Activated CD4-positive, alpha-beta T cell treated with anti-CD3 and anti-CD28 coated beads for 36 hours (primary cell): ENCODE data around the gene PIK3R4. TPM values are rescaled to one million over a fixed set of nuclear protein-coding genes. Genes with fewer than 3 reads are reported as not detected.

Source experiments
- ATAC-seq: fragments of 200-7000 bp; cut with Tn5 transposase; one replicate; pipeline ENCODE4 v1.10.0; 2021; ENCODE audit warnings: mild to moderate bottlenecking, moderate library complexity
- CTCF ChIA-PET: fragments of 350-600 bp; sonication (Branson Sonifier 250); formaldehyde crosslinking; loops from one replicate; lab custom pipeline; 2021; ENCODE audit warnings: antibody characterized with exemption; lab: Charles Lee
- POLR2A ChIA-PET: fragments of 350-600 bp; sonication (Branson Sonifier 250); formaldehyde crosslinking; loops from one replicate; lab custom pipeline; 2021; ENCODE audit warnings: antibody characterized with exemption, inconsistent platforms; lab: Charles Lee
- DNase-seq: peaks from one replicate; pipeline ENCODE4 v3.0.0-alpha.2; 2020
- H3K27ac Mint-ChIP-seq: one replicate; pipeline ENCODE4 v1.8.0; 2021; ENCODE audit warnings: mixed read lengths
- H3K27me3 Mint-ChIP-seq: one replicate; pipeline ENCODE4 v1.8.0; 2021; ENCODE audit warnings: mixed read lengths
- H3K36me3 Mint-ChIP-seq: one replicate; pipeline ENCODE4 v1.8.0; 2021; ENCODE audit warnings: low read depth, mixed read lengths
- H3K4me1 Mint-ChIP-seq: one replicate; pipeline ENCODE4 v1.8.0; 2021; ENCODE audit warnings: mixed read lengths
- H3K4me3 Mint-ChIP-seq: one replicate; pipeline ENCODE4 v1.8.0; 2021; ENCODE audit warnings: mild to moderate bottlenecking, moderate library complexity, mixed read lengths
- H3K9me3 Mint-ChIP-seq: one replicate; pipeline ENCODE4 v1.8.0; 2021; ENCODE audit warnings: low read depth, mixed read lengths
- intact Hi-C, 2 experiments: fragments of 100-400 bp; cut with DNase I in 1 of 2; cut with micrococcal nuclease in 1 of 2; formaldehyde crosslinking; loops; one replicate each; pipeline versions ENCODE4 v1.14.2 to v1.15.1; 2022 to 2024; cut with DNase I, micrococcal nuclease
- total RNA-seq, 2 experiments: library from RNA; stranded (reverse); gene quantifications; one replicate each; pipeline ENCODE4 v1.2.3, GENCODE V29; 2021

Gene PIK3R4
- total RNA-seq, 2 experiments from 2014 or later: 27.3 to 32.3 TPM

DNA sequence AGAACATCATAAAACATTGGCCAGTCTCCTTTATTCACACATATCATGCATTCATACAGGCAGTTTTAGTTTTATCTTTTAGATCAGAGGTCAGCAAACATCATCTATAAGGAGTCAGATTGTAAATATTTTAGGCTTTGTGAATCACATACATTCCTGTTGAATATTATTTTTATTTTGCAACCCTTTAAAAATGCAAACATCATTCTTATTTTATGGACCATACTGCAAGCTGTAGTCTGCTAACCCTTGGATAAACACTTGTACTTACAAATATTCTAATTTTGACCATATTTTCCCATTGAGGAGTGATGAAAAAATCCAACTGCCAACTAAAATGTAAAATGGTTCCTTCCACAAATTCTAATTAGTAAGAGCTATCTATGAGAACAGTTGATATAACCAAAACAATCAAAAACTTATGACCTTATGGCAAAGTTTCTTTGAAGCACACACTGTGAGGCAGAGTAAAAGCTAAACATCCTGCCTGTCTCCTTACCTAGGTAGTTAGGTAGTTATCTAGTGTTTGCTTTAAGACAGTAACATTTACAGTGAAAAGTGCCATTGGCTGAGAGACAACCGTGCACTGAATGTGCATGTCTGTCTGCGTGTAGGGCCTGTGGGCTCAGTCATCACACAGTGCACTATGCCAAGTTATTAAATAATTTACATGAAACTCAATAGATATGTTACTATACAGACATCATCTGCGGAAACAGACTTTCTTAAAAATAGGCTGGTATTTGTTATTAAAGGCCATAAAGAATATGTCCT, 57.7 kb downstream of the PIK3R4 start:
- ChIA-PET POLR2A (no interaction called here), CTCF (interaction anchor here (1.9 kb wide), 1 partner anchor 9 kb away, joined by 4 read pairs; no protein-coding TSS in a partner anchor)
- Mint-ChIP-seq H3K27me3 (no peaks in the 10 kb centered on the region), H3K4me3 (no peak overlapping the region), H3K27ac (no peak overlapping the region), H3K36me3 (peaks cover 42% of the 10 kb centered on the region), H3K4me1 (peaks cover 6% of the 10 kb centered on the region), H3K9me3 (no peaks in the 10 kb centered on the region)
- ATAC-seq: no peak
- intact Hi-C loops: no loop called here
- no peak for DNase-seq

- no peak for DNase-seq
- H3K36me3 Mint-ChIP-seq: peaks cover 45% of the 10 kb centered on the region
- ATAC-seq: no peak
- H3K9me3 Mint-ChIP-seq: no peaks in the 10 kb centered on the region
- intact Hi-C loops: no loop called here
- H3K4me1 Mint-ChIP-seq: peaks cover 6% of the 10 kb centered on the region
- ChIA-PET POLR2A (no interaction called here), CTCF (interaction anchor here (1.9 kb wide), 1 partner anchor 8 kb away, joined by 4 read pairs; no protein-coding TSS in a partner anchor)
- H3K27me3 Mint-ChIP-seq: no peaks in the 10 kb centered on the region
- no peak overlapping the region for H3K4me3 Mint-ChIP-seq
- no peak overlapping the region for H3K27ac Mint-ChIP-seq
Observed at GRCh38 chr3:130688015-130688688, 58.5 kb downstream of the PIK3R4 start.

DNA sequence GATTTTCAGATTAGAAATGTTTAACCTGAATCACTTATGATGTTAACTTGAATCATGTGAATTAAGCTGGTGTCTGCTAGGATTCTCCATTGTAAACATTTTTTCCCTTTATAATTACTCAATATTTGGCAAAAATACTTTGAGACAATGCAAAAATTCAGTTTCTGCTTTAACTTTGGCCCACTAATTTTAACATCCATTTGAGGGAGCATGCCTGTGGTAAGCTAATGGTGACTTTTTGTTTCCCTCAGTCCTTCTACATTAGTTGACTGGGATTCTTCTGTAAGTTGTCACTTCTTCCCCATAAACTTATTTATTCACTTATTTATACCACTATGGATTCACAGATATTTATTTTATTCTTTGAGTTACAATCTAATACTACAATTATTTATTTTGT, 59.3 kb downstream of the PIK3R4 start:
- ChIA-PET POLR2A (no interaction called here), CTCF (interaction anchor here (0.5 to 0.6 kb wide), 3 partner anchors 13 to 694 kb away, joined by 3 read pairs; partner anchors contain the start of gene NUDT16)
- Mint-ChIP-seq H3K36me3 (peaks cover 53% of the 10 kb centered on the region), H3K4me1 (peaks cover 6% of the 10 kb centered on the region), H3K4me3 (no peak overlapping the region), H3K27ac (no peak overlapping the region), H3K27me3 (no peaks in the 10 kb centered on the region), H3K9me3 (no peaks in the 10 kb centered on the region)
- DNase-seq: no peak
- intact Hi-C loops: no loop called here
- ATAC-seq: no peak

DNA sequence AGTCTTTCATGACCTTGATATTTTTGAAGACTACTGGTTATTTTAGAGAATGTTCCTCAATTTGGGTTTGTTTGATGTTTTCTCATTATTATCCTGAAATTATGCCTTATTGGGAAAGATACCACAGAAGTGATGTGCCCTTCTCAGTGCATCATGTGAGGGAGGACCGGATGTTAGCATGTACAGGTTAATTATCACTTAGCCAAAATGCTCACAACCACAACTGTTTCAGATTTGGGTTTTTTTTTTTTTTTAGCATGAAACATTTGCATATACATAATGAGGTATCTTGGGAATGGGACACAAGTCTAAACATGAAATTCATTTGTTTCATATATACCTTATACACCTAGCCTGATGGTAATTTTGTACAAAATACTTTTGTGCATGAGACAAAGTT, 59.8 kb downstream of the PIK3R4 start:
- POLR2A ChIA-PET: no interaction called here

GRCh38 chr3:130682131-130682530, 64.5 kb downstream of the PIK3R4 start:
- ChIA-PET CTCF (no interaction called here), POLR2A (no interaction called here)
- Mint-ChIP-seq H3K4me1 (no peaks in the 10 kb centered on the region), H3K27me3 (no peaks in the 10 kb centered on the region), H3K9me3 (no peaks in the 10 kb centered on the region), H3K27ac (no peak overlapping the region), H3K4me3 (no peak overlapping the region), H3K36me3 (peaks cover 39% of the 10 kb centered on the region)
- ATAC-seq (no peak), DNase-seq (no peak)
- intact Hi-C loops: no loop called here

More for the DNA sequence above, 59.8 kb downstream of the PIK3R4 start:
- no peak for ATAC-seq
- Mint-ChIP-seq H3K4me3 (no peak overlapping the region), H3K9me3 (no peaks in the 10 kb centered on the region), H3K36me3 (peaks cover 52% of the 10 kb centered on the region), H3K27ac (no peak overlapping the region), H3K27me3 (no peaks in the 10 kb centered on the region), H3K4me1 (peaks cover 6% of the 10 kb centered on the region)
- CTCF ChIA-PET: no interaction called here
- intact Hi-C loops: no loop called here
- no peak for DNase-seq

GRCh38 chr3:130679218-130679617, 67.4 kb downstream of the PIK3R4 start:
- H3K4me3 Mint-ChIP-seq: no peak overlapping the region
- peaks cover 47% of the 10 kb centered on the region for H3K36me3 Mint-ChIP-seq
- DNase-seq (no peak), ATAC-seq (no peak)
- intact Hi-C loops: no loop called here
- no peaks in the 10 kb centered on the region for H3K27me3 Mint-ChIP-seq
- no peak overlapping the region for H3K27ac Mint-ChIP-seq
- ChIA-PET CTCF (no interaction called here), POLR2A (no interaction called here)
- no peaks in the 10 kb centered on the region for H3K9me3 Mint-ChIP-seq
- no peaks in the 10 kb centered on the region for H3K4me1 Mint-ChIP-seq

DNA sequence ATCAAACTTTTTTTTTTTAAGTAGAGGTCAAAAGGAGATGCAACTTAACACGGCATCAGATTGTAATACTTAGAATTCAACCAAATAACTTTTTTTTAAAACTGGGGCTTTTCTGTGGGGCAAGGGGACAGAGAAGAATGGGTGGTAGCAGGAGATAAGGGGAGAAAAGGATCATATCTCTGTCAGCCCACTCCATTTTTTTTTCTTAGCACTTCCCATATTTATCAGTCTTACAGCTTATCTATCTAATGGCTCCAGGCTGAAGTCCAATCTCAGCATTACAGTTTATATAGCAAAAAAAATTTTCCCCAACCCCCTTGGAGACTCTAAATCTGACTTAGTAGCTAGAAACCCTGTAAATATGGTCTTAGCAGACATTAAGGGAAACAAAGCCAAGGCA, 69.3 kb downstream of the PIK3R4 start:
- ChIA-PET POLR2A (no interaction called here), CTCF (interaction anchor here (0.6 kb wide), 1 partner anchor 769 kb away, joined by 6 read pairs; no protein-coding TSS in a partner anchor)
- H3K27ac Mint-ChIP-seq: no peak overlapping the region
- no peak for DNase-seq
- no peaks in the 10 kb centered on the region for H3K27me3 Mint-ChIP-seq
- H3K9me3 Mint-ChIP-seq: no peaks in the 10 kb centered on the region
- ATAC-seq: no peak
- peaks cover 29% of the 10 kb centered on the region for H3K36me3 Mint-ChIP-seq
- no peak overlapping the region for H3K4me3 Mint-ChIP-seq
- no peaks in the 10 kb centered on the region for H3K4me1 Mint-ChIP-seq
- intact Hi-C loops: no loop called here

- ChIA-PET CTCF (no interaction called here), POLR2A (no interaction called here)
- Mint-ChIP-seq H3K36me3 (peaks cover 30% of the 10 kb centered on the region), H3K27ac (no peak overlapping the region), H3K4me3 (no peak overlapping the region), H3K9me3 (no peaks in the 10 kb centered on the region), H3K4me1 (no peaks in the 10 kb centered on the region), H3K27me3 (no peaks in the 10 kb centered on the region)
- DNase-seq (no peak), ATAC-seq (peak; percentile 39)
- intact Hi-C loops: no loop called here
Observed at GRCh38 chr3:130671545-130672312, 74.9 kb downstream of the PIK3R4 start.

DNA sequence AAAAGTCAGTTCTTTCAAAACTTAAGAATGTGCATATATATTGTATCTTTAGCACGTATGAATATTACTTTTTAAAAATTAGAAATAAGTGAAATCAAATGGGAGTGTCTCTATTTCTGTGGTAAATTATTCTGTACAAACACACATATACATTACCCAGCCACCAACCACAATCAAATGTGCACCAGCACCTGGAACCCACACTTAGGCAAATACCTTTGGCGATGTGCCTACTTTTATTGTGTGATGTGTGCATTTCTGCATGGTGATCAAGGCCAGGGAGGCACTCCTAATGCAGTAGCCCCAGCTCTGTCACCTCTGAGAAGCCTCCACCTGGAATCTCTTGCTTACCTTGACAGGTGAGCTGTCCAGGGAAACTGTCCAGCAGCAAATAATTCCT, 76.9 kb downstream of the PIK3R4 start:
- intact Hi-C loops: no loop called here
- POLR2A ChIA-PET: no interaction called here
- Mint-ChIP-seq H3K9me3 (no peaks in the 10 kb centered on the region), H3K36me3 (peaks cover 21% of the 10 kb centered on the region), H3K27ac (no peak overlapping the region), H3K4me3 (no peak overlapping the region), H3K27me3 (no peaks in the 10 kb centered on the region), H3K4me1 (no peaks in the 10 kb centered on the region)
- no peak for DNase-seq
- no peak for ATAC-seq
- CTCF ChIA-PET: interaction anchor here (0.5 kb wide), 1 partner anchor 1804 kb away, joined by 3 read pairs; no protein-coding TSS in a partner anchor

DNA sequence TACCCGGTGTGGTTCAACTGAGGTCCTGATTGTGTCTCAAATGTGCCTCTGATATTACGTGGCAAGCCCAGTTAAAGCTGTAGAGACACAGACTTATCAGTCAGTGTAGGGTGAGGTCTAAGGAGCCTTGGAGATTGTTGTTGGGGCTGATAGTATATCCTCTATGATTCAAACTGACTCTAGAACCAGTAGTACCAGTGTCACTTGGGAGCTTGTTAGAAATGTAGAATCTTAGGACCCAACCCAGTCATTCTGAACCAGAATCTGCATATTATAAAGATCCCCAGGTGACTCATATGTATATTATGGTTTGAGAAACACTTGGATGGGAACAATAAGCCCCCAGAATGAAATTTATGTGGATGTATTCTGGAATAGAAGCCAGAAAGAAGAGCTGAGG, 83.5 kb downstream of the PIK3R4 start:
- Mint-ChIP-seq H3K9me3 (no peaks in the 10 kb centered on the region), H3K27ac (no peak overlapping the region), H3K36me3 (peaks cover 13% of the 10 kb centered on the region), H3K27me3 (no peaks in the 10 kb centered on the region), H3K4me1 (no peaks in the 10 kb centered on the region), H3K4me3 (no peak overlapping the region)
- ChIA-PET CTCF (no interaction called here), POLR2A (no interaction called here)
- intact Hi-C loops: no loop called here
- ATAC-seq (no peak), DNase-seq (no peak)

DNA sequence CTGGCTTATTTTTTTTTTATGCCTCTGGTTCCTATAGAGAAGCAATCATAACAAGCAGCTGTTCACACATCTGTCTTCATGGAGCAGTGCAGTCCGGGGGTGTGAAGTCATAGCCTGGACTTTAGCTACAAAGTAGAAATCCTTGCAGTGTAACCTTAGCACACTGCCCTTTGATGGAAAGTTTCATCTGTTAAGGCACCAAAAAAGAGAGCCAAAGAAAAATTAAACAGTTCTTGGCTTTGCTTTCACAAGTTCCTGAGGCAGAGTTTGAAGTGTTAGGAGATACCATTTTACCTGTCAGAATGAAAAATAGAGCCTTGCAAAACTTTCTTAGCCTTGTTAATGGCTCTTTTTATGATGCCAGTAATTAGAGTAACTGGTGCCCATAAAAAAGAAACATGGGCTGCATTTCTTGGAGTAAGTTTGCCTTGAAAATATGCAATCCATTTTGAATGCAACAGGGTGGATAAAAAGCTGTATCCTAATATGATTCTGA, 84.1 kb downstream of the PIK3R4 start:
- ATAC-seq (no peak), DNase-seq (no peak)
- Mint-ChIP-seq H3K36me3 (peaks cover 14% of the 10 kb centered on the region), H3K4me3 (no peak overlapping the region), H3K27me3 (no peaks in the 10 kb centered on the region), H3K4me1 (no peaks in the 10 kb centered on the region), H3K27ac (no peak overlapping the region), H3K9me3 (no peaks in the 10 kb centered on the region)
- ChIA-PET CTCF (interaction anchor here (0.6 kb wide), 1 partner anchor 59 kb away, joined by 3 read pairs; no protein-coding TSS in a partner anchor), POLR2A (no interaction called here)
- intact Hi-C loops: no loop called here
